HepG2 (cell line): ENCODE measurements around the gene SLC36A3. TPM values are rescaled to one million over a fixed set of nuclear protein-coding genes. Genes with fewer than 3 reads are reported as not detected.

Experiments
- IKZF1 ChIP-seq: fragments of 450-650 bp; IDR thresholded peaks from 2 replicates; pipeline ENCODE4 v1.7.1; 2016
- KAT8 ChIP-seq: IDR thresholded peaks from 2 replicates; pipeline ENCODE4 v1.6.1; 2016; ENCODE audit warnings: missing genetic modification reagents, missing compliant biosample characterization
- MEF2D ChIP-seq: sonication (generic); formaldehyde crosslinking; IDR thresholded peaks from 2 replicates; pipeline ENCODE4 v1.5.1; 2020; ENCODE audit warnings: mild to moderate bottlenecking, missing genetic modification reagents
- PAX8 ChIP-seq: sonication (generic); formaldehyde crosslinking; IDR thresholded peaks from 2 replicates; pipeline ENCODE4 v1.8.0; 2022; ENCODE audit warnings: mild to moderate bottlenecking, missing genetic modification reagents, borderline replicate concordance
- SIX4 ChIP-seq: sonication (generic); formaldehyde crosslinking; IDR thresholded peaks from 2 replicates; pipeline ENCODE4 v1.4.0; 2020; ENCODE audit warnings: missing genetic modification reagents
- SKIL ChIP-seq: sonication (generic); formaldehyde crosslinking; IDR thresholded peaks from 2 replicates; pipeline ENCODE4 v1.8.0; 2022; ENCODE audit warnings: missing genetic modification reagents, mild to moderate bottlenecking, moderate library complexity, borderline replicate concordance
- TCF12 ChIP-seq, 2 experiments: fragments of 450-650 bp in 1 of 2; sonication (generic) in 1 of 2; formaldehyde crosslinking in 1 of 2; IDR thresholded peaks; 2 replicates each; pipeline versions ENCODE4 v1.6.1 to v1.8.0; 2017 to 2022; ENCODE audit warnings: antibody characterized with exemption in 1 of 2, mild to moderate bottlenecking in 1 of 2, missing genetic modification reagents in 1 of 2, moderate library complexity in 1 of 2
- ZHX1 ChIP-seq: sonication (generic); formaldehyde crosslinking; IDR thresholded peaks from 2 replicates; pipeline ENCODE4 v1.8.1; 2022; ENCODE audit warnings: low read depth, mild to moderate bottlenecking, missing genetic modification reagents
- ZNF138 ChIP-seq: sonication (generic); formaldehyde crosslinking; IDR thresholded peaks from 2 replicates; pipeline ENCODE4 v1.5.0; 2020; ENCODE audit warnings: mild to moderate bottlenecking, low read depth, missing genetic modification reagents
- ZNF605 ChIP-seq: sonication (generic); formaldehyde crosslinking; IDR thresholded peaks from 2 replicates; pipeline ENCODE4 v1.8.0; 2022; ENCODE audit warnings: mild to moderate bottlenecking, missing genetic modification reagents
- polyA plus RNA-seq, 8 experiments: library from polyadenylated mRNA; depleted of rRNA in 3 of 8; stranded (reverse) in 7 of 8; unstranded in 1 of 8; fragments of >200 nt; fragmentation: Illumina TruSeq in 4 of 8; extraction: Trizol in 4 of 8; gene quantifications; 2 replicates each; pipeline versions ENCODE4 v1.2.1 to v1.2.3, GENCODE V29; 2011 to 2016; ENCODE audit warnings: low read depth in 4 of 8, missing spikeins in 1 of 8, mixed read lengths in 1 of 8; ENCODE audit not compliant: insufficient read depth in 1 of 8
- total RNA-seq, 5 experiments: library from RNA; depleted of rRNA; stranded (reverse); fragments of >200 nt; fragmentation: Illumina TruSeq; extraction: Trizol; gene quantifications; 2 replicates each; pipeline ENCODE4 v1.2.3, GENCODE V29; 2016; ENCODE audit warnings: low read depth in 1 of 5
- TF ChIP-seq, protein P1 (sequence below): IDR thresholded peaks from 2 replicates; pipeline ENCODE4 v1.6.1; 2018; ENCODE audit warnings: missing genetic modification reagents, mild to moderate bottlenecking, missing compliant biosample characterization

Gene SLC36A3
- total and polyA plus RNA-seq, 2 of the 13 experiments (the other 11 are each of a cell fraction or from before 2014, with no cell fraction given) = not detected

DNA sequence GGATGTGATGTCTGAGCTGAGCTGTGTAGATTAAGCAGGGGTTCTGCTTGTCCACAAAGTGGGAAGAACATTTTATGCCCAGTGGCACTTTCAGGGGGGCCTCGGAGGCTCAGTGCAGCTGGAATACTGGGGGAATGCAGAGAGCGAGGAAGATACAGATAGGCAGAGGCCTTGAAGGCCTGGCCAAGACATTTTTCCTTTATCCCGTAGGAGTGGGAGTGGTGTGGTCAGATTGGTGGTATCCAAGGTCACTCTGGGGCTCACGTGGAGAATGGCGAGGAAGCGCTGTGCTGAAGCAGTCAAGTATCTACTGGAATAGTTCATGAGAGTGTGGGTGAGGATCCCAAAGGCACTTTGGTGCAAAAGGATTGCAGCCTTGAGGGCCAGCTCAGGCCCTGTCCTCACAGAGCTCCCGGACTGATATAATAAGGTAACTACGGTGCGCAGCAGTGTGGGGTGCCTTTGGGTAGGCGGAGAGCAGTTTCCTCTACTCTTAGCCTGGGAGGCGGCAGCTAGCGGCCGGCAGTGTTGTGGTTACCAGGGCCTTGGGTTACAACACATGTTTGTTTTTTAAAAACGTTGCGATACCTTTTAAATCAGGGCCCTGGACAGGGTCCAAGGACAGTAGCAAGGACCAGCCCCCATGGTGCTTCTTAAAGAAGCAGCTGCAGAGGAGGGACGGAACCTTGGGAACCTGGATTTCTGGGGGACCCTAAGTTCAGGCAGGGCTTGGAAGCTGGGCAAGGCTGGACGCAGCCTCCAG, 68.9 kb downstream of the SLC36A3 start (continued):
- no peak for TF ChIP-seq SKIL (CRISPR knock-in tag)
- 0 out of 2 replicates have a peak, but pooled peaks have one; percentile 16 for TF ChIP-seq ZNF605 (CRISPR knock-in tag)
- peak; percentile 56; the same call in 1 of the 2 replicates for TF ChIP-seq KAT8
- 0 out of 2 replicates have a peak, but pooled peaks have one; percentile 27 for TF ChIP-seq SIX4
- no peak for TF ChIP-seq IKZF1
- no peak for TF ChIP-seq TCF12 (IDR thresholded peaks at IDR 0.05)
- TF ChIP-seq TCF12 (CRISPR knock-in tag; IDR thresholded peaks at IDR 0.05) = no peak
- TF ChIP-seq ZHX1 (CRISPR knock-in tag) = no peak
- TF ChIP-seq PAX8 (CRISPR knock-in tag) = no peak
- TF ChIP-seq MEF2D (CRISPR knock-in tag) = no peak; the same call in 1 of the 2 replicates
- TF ChIP-seq, protein P1, sequence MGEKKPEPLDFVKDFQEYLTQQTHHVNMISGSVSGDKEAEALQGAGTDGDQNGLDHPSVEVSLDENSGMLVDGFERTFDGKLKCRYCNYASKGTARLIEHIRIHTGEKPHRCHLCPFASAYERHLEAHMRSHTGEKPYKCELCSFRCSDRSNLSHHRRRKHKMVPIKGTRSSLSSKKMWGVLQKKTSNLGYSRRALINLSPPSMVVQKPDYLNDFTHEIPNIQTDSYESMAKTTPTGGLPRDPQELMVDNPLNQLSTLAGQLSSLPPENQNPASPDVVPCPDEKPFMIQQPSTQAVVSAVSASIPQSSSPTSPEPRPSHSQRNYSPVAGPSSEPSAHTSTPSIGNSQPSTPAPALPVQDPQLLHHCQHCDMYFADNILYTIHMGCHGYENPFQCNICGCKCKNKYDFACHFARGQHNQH (CRISPR knock-in tag) = no peak
- TF ChIP-seq ZNF138 (CRISPR knock-in tag) = no peak
- TF ChIP-seq, all 625 proteins: peak for 141
